Esophagus squamous epithelium (tissue), 4 donors: ENCODE data around the gene GAL3ST3.

ENCODE experiments used
- CTCF ChIP-seq, 6 experiments: fragments of 450-650 bp in 4 of 6; fragments of 200-600 bp in 2 of 6; sonication (generic) in 2 of 6; IDR thresholded peaks; one replicate each; pipeline ENCODE4 v1.5.1; 2016 to 2019; ENCODE audit warnings: antibody characterized with exemption in 6 of 6, mild to moderate bottlenecking in 4 of 6, moderate library complexity in 4 of 6
- POLR2A ChIP-seq, 4 donors: fragments of 450-650 bp; IDR thresholded peaks; one replicate each; pipeline ENCODE4 v1.6.1; 2017; ENCODE audit warnings: antibody characterized with exemption in 4 of 4, mild to moderate bottlenecking in 4 of 4, moderate library complexity in 3 of 4

- TF ChIP-seq POLR2A (IDR thresholded peaks at IDR 0.05) (no peak), CTCF (IDR thresholded peaks at IDR 0.05) (no peak)
Observed at GRCh38 chr11:66082946-66083698, 34.2 kb upstream of the GAL3ST3 start.
